Stimulated activated CD4-positive, alpha-beta T cell treated with anti-CD3 and anti-CD28 coated beads, Interleukin-2, amount 100 ng/mL, for 4 hours (primary cell): ENCODE measurements around the gene SNX32.

Source experiments
- DNase-seq: peaks from one replicate; pipeline ENCODE4 v3.0.0-alpha.2; 2020; ENCODE audit warnings: low read depth

Gene SNX32

DNA sequence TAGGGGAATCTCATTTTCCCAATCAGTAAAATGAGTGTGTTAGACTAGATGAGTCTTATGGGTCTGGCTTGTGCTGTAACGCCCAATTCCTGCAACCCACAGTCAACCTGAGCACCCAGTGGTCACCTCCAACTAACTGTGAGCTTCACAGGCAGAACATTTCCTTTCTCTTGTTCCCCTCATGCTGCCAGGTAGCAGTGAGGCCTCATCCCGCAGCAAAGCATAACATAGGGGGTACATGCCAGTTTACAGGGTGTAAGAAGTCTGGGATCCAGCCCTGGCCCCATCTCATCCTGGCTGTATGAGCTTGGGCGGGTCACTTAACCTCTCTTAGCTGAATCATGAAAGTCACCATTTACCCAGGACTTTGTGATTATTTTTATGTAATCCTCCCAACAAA lies 35.1 kb downstream of the SNX32 start:
- DNase-seq: no peak

DNA sequence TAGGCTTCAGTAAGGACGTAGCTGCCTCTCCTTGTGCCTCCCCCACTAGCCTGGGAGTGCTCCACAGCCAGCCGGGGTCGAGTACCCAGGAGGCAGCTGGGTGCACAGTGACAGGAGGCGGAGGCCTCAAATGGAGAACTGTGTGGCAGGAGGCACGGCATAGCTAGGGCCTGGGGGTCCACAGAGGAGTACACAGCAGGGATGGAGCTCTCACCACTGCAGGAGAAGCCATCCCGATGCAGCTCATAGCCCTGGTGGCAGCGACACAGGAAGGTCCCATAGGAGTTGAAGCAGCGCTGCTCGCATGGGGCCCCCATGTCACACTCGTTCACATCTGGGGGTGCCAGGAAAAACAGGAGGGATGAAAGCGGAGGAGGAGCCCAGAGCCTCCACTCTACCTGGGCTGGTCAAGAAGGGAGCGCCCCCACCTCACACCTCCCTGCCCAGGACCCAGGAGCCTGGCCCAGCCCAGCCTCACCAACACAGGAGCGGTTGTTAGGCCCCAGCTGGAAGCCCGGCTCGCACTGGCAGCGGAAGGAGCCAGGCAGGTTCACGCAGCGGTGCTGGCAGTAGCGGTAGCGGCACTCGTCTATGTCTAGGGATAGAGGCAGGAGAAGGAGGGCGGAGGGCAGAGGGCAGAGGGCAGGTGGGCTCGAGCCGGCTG lies 36.0 kb downstream of the SNX32 start:
- no peak for DNase-seq

DNA sequence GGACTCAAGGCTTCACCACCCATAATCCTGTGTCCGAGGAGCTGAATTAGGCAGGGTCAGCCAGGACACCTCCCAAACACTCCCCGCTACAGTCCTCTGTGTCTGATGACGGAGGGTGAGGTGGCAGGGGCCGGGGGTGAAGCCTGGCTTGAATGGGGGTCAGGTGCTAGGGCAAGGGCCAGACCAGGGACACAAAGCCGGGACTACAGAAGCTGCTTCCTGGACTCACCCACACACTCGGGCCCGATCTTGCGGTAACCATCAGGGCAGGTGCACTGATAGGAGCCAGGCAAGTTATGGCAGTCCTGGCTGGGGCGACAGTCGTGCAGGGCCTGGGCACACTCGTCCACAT lies 36.5 kb downstream of the SNX32 start:
- DNase-seq: no peak

DNA sequence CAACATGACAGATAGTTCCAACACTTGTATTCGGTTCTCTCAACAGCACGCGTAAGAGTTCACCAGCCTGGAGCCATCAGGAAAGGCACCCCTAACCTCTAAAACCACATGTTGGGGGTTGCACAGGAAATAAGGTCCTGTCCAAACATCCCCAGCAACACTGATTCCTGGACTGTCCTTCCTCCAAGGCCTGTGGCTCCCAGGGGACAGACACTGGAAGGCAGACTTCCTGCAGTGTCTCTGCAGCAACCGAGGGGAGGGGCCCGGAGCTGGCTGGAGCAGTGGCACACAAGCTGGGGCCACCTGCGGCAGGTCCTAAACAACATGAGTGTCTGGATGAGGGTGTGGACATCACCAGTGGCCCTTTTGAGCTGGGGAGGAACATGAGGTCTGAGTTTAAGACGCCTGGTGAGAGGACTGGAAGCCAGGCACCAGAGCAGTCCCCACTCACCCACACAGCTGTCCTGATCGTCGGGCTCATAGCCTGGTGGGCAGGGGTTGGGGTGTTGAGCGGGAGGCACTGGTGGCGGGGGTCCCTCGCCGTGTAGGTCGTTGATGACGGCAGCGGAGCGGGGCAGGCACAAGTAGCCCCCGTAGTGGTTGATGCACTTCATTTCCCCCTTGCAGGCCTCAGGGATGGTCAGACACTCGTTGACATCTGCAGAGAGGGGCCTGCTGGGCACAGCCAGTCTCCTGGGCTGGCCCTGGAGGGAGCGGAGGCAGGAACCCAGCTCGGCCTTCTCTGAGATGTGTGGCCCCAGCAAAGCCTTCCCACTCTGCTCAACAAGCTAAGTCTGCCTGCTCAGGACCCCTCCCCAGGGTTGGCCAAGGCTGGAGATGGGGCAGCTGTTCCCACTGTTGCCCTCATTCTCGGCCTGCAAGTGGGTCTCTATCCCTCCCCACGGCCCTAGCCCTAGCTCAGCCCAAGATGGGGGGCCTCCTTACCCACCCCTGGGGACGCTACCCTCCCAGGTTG lies 37.2 kb downstream of the SNX32 start:
- DNase-seq: no peak

DNA sequence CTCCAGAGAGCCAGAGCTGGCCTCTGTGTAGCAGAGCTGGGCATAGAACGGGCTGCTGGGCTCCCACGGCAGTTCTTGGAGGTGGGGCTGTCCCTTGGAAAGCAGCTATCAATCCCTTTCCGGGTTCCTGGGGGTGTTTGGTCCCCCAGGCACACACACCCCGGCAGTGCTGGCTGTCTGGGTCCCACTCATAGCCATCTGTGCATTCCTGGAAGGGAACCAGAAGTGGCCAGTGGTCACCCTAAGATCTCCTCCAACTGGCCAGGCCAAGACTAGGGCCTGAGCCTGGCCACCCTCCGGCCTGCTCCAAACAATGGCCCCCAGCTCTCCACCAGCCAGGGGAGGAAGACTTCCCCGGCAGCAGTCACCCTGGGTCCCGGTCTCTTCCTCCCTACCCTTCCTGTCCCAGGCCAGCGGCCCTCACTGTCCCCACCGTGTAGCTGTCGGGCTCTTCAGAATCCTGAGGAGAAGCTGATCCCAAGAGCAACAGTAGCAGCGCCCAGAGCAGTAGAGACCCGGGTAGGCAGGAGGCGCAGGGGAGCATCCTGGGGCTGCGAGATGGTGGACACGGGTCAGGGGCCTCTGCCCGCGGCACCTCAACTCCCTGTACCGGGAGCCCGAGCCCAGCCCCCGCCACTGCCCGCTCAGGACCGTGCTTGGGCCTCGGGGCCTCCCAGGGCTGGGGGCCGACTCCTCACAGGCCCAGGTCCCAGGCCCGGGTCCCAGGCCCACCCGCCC lies 38.2 kb downstream of the SNX32 start:
- DNase-seq: no peak

DNA sequence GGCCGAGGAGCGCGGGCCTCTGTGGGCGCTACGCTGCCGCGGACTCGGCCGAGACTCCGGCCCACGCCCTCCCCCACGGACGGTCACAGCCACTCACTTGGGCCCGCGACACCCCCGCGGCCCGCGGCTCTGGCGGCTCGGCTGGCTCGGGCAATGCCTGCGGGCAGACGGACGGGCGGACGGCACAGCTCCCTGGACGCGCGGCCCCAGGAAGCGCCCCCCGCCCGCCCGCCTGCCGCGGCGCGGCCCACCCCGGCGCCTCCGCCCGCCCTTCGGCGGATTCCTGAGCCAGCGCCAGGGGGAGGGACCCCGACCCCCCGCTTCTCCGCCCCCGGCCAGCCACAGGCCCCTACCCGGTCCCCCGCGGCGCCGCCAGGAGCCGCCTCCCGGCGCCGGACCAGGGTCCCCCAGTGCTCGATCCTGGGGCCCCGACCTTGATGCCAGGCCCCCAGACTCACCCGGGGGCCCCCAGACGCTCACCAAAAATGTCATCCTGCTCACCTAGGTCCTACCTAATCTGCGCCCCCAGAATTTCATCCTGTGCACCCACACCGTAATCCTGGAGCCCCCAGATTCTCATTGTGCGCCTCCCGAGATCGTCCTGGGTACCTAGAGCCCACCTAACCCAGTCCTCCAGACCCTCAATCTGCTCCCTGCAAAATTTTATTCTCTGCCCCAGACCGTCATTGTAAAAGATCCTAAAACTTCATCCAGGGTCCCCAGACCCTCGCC lies 39.0 kb downstream of the SNX32 start, which contains the start of gene EFEMP2:
EFEMP2 (minus strand) TSS at position 215 of the 732 bp plus-strand sequence. CDS start 446 bp downstream, outside the sequence.
- DNase-seq: no peak

DNA sequence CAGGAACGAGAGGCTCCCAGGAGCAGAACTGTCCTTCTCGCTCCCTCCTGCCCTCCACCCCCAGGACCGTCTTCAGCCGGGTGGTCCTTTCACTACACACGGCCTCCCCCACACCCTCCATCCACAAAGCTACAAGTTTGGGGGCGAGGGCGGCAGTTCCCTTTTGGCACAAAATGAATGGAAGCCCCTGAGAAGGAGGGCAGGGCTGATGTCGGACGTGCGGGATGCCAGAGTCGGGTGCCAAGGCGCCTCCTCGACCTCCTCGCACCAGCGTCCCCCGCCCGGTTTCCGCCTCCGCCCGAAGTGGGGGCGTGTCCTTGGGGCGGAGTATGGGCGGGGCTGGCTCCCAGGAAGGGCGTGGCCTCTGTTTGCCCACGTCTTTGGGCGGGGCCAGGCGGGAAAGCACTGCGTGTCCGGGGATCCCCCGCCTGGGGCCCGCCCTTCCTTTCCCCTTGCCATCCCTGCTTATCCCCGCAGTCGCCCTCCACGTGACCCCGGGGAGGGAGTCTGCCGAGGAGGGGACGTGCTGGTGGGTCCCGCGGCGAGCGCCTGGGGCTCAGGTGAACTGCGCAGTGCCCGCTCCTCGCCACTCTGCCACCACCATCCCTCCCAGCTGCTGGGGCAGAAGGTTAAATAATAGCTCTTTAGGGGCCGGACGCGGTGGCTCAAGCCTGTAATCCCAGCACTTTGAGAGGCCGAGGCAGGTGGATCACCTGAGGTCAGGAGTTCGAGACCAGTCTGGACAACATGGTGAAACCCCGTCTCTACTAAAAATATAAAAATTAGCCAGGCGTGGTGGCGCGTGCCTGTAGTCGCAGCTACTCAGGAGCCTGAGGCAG lies 39.8 kb downstream of the SNX32 start:
- DNase-seq: peak; percentile 93

DNA sequence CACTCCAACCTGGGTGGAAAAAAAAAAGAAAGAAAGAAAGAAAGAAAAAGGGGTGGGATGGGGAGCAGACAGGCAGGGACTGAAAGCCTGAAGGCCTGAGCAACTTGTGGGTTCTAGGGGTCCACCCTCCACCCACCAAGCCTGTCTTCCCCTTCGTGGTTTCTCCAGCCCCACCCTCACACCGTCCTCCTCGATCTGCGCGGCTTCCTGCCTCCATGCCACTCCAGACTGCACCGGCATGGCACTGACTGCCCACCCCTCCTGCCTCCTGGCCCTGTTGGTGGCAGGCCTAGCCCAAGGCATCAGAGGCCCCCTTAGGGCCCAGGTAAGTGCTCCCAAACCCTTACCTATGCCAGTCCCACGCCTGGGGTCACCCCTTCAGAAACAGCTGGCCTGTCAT lies 45.9 kb downstream of the SNX32 start, which contains the start of gene CTSW:
CTSW (plus strand) TSS at position 221 of the 400 bp plus-strand sequence; CDS start at position 239, 18 bp downstream.
- DNase-seq: no peak

DNA sequence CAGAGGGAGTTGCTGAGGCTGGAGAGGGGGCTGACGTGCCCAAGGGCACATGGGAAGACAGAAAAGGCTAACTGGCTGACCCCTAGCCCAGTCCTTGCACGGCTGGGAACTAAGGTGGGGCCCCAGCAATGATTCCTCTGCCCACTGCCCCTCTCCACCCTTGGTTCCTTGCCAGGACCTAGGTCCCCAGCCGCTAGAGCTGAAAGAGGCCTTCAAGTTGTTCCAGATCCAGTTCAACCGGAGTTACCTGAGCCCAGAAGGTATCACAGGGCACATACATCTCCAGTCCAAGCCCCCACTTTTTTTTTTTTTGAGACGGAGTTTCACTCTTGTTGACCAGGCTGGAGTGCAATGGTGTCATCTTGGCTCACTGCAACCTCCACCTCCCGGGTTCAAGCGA lies 46.3 kb downstream of the SNX32 start:
- no peak for DNase-seq

DNA sequence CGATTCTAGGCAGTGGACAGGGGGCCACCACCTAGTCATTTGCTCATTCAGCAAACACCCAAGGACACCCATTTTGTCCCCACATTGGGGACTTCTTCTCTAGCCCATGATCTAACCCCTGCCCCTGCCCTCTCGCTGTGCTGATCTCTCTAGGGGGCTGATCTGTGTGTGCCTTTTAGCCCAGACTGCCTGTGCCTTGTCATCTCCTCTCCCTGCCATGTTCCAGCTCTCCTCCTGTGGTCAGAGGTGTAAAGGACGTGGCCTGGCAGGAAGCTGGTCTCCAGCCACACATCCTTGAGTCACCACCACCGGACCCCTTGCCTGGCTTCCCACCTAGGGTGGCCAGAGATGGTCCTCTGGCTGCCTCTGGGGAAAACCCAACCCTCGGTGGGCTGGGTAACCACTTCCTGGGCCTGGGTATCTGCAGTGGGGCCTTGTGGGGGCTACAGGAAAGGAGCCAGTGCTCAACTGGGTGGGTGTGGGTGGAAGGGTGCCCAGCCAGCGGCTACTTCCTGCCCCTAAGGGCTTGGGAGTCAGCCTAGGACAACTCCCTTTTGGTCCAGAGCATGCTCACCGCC lies 47.2 kb downstream of the SNX32 start:
- DNase-seq: no peak

DNA sequence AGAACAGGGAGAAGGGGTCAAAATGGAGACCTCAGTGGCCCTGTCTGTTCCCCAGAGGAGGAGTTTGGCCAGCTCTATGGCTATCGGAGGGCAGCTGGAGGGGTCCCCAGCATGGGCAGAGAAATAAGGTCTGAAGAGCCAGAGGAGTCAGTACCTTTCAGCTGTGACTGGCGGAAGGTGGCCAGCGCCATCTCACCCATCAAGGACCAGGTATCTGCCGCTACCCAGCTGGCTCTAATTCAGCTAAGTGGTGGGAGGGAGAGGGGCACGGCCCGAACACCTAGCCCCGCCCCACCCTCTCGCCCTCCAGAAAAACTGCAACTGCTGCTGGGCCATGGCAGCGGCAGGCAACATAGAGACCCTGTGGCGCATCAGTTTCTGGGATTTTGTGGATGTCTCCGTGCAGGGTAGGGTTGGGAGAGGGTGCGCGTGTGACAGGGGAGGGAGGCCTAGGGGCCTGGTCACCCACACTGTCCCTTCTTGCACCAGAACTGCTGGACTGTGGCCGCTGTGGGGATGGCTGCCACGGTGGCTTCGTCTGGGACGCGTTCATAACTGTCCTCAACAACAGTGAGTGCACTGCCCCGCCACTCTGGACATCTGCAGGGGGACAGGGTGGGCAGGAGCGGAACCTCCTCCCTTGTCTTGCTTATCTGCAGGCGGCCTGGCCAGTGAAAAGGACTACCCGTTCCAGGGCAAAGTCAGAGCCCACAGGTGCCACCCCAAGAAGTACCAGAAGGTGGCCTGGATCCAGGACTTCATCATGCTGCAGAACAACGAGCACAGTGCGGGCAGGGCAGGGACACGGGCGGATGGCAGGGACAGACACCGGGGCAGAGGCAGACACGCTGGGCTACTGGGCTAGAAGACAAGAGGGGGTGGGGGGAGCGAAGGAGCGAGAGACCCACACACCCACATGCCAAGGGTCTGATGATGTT lies 48.6 kb downstream of the SNX32 start:
- no peak for DNase-seq

DNA sequence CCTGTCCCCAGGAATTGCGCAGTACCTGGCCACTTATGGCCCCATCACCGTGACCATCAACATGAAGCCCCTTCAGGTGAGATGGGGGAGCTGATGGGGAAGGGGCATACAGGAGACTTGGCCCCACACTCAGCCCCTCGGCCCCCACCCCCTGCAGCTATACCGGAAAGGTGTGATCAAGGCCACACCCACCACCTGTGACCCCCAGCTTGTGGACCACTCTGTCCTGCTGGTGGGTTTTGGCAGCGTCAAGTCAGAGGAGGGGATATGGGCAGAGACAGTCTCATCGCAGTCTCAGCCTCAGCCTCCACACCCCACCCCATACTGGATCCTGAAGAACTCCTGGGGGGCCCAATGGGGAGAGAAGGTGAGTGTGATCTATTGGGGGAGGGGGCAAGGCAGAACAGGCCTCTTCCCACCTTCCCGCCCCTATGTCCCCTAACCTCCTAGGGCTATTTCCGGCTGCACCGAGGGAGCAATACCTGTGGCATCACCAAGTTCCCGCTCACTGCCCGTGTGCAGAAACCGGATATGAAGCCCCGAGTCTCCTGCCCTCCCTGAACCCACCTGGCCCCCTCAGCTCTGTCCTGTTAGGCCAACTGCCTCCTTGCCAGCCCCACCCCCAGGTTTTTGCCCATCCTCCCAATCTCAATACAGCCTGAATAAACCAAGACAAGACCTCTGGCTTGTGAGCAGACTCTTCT lies 49.4 kb downstream of the SNX32 start:
- no peak for DNase-seq

DNA sequence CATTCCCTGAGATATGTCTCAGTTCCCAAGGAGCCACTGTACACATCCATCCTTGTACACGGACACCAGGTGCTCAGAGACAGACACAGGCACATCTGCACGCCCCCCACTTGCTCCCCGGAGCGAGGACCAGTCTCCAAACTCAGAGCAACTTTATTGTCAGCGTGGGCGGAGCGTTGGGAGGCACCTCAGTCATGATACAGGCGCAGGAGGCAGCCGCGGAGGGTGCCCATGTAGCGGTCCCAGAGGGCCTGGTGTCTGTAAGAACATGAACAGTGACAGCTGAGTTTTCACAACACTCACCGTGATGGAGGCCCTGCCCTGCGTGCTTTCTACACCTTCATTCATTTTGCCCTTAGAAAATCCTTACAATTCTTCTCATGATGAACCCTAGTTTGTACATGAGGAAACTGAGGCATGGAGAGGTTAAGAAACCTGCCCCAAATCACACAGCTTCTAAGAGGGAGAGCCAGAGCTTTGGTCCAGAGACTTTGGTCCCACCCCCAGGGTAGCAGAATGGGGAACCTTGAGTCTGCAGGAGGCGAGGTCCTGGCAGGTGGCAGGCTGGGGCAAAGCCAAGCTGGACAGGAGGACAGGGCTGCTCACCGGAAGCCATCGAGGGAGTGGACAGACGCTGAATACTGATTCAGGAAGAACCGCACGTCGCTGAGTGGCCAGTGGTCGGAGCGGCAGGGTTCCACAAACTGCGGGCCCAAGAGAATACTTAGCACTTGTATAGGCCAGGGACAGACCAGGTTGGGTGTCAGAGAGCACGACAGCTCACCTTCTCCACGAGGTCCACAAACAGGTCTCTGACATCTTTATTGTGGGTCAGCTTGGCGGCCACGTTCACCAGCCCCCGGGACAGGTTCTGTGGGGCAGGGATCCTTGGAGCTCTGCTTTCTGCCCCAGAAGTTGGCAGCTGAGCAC lies 50.3 kb downstream of the SNX32 start:
- DNase-seq: no peak

DNA sequence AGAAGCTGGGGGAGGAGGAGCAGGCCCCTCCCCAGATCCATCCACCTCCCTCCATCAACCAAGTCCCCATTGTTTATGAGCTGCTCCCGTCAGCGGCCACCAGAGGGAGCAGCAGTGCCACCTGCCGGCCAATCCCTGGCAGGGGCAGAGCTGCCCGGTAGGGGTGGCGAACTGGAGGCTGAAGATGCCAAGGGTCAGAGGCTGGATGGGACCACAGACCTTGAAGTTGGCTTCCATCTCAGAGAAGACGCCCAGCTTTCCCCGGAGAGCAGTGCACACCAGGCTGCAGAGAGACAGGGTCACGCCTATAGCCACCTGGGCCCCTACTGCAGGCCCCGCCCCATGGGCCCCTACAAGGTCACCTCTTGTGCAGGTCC lies 50.9 kb downstream of the SNX32 start:
- DNase-seq: peak; percentile 69

DNA sequence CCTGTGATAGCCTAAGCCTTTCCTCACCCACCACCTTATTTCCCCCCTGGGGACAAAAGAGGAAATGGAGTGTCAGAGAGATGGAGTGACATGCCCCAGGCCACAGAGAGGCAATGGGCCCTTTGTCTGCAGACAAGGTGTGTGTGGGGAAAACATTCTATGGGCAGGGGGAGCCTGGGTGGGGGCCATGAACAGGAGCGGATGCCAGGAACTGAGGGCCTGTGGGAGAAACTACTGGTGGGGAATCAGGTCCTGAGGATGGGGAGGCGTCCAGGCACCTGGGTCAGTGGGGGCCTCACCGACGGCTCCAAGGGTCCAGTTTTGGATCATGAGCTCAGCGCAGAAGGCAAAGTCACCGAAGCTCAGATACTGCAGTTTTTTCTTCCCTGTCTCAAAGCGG lies 51.5 kb downstream of the SNX32 start:
- DNase-seq: no peak

DNA sequence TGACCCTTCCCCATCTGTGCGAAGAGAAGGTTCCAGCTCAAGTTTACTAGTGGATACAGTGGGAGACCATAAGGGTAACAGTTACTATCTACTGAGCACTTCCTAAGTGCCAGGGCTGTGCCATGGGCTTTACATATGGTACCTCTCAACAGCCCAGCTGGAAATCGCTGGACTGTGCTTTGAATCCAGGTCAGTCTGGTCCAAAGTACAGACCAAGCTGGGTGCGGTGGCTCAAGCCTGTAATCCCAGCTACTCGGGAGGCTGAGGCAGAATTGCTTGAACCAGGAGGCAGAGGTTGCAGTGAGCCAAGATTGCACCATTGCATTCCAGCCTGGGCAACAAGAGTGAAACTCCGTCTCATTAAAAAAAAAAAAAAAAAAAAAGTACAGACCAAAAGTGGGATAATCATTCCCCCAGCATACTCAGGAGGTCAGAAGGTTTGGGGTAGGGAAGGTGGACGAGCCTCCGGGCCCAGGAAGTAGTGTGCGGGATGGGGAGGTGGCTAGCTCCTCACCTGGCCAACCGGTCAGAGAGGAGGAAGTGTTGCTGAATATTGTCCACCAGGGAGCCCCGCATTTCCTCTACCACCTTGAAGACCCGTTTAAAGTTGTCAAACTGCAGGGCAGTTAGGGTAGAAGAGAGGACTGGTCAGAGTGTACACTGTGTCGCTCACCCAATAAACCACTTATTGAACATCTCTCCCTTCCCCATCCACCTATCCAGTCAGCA lies 52.2 kb downstream of the SNX32 start:
- DNase-seq: no peak
